Left lung (tissue), 10 donors: ENCODE data around the gene ZNF74. TPM values are rescaled to one million over a fixed set of nuclear protein-coding genes. Genes with fewer than 3 reads are reported as not detected.

Experiments used
- ATAC-seq: fragments of 200-7000 bp; cut with Tn5 transposase; one replicate; pipeline ENCODE4 v1.9.1; 2020; ENCODE audit warnings: moderate library complexity
- DNase-seq, 4 donors: peaks; one replicate each; pipeline ENCODE4 v3.0.0-alpha.2; 2013 to 2020
- H3K27ac ChIP-seq, 2 donors: fragments of 200-600 bp; sonication (generic) in 1 of 2; one replicate each; pipeline versions ENCODE4 v1.5.0 to v1.8.0; 2020 to 2021
- H3K27me3 ChIP-seq, 2 donors: fragments of 200-600 bp; sonication (generic) in 1 of 2; one replicate each; pipeline versions ENCODE4 v1.5.0 to v1.8.0; 2020 to 2021
- H3K36me3 ChIP-seq, 2 donors: fragments of 200-600 bp; sonication (generic) in 1 of 2; one replicate each; pipeline versions ENCODE4 v1.5.0 to v1.8.0; 2020 to 2021
- H3K4me1 ChIP-seq, 2 donors: fragments of 200-600 bp; one replicate each; pipeline ENCODE4 v1.8.0; 2021
- H3K4me3 ChIP-seq, 2 donors: fragments of 200-600 bp; sonication (generic) in 1 of 2; one replicate each; pipeline versions ENCODE4 v1.5.0 to v1.8.0; 2020 to 2021; ENCODE audit warnings: mild to moderate bottlenecking in 1 of 2
- H3K9me3 ChIP-seq, 2 donors: fragments of 200-600 bp; sonication (generic) in 1 of 2; one replicate each; pipeline versions ENCODE4 v1.5.0 to v1.8.0; 2020 to 2021
- CTCF ChIP-seq, 2 donors: fragments of 200-600 bp; sonication (generic) in 1 of 2; IDR thresholded peaks; one replicate each; pipeline versions ENCODE4 v1.5.0 to v1.8.0; 2021; ENCODE audit warnings: antibody characterized with exemption in 2 of 2
- intact Hi-C, 2 donors: fragments of 100-400 bp; cut with DNase I; formaldehyde crosslinking; loops; one replicate each; pipeline versions ENCODE4 v1.11.2 to v1.14.2; 2022
- polyA plus RNA-seq, 6 donors: library from polyadenylated mRNA; unstranded; fragments of 120-200 nt; gene quantifications; one replicate each; pipeline ENCODE4 v1.2.1, GENCODE V29; 2013; ENCODE audit not compliant: insufficient read length in 6 of 6
- total RNA-seq, 2 donors: library from RNA; stranded (reverse); fragmentation: NEBNext Ultra II Directional; extraction: Animal tissue kit (Norgen Biotek cat#: 25700); gene quantifications; one replicate each; pipeline ENCODE4 v1.2.1, GENCODE V29; 2021
- donor health status: DM: no; HTN: yes; CAD: no.
- donor health status: DM: no; HTN: no; CAD: no.

Gene ZNF74
- total and polyA plus RNA-seq, 8 donors: 11.0 to 22.6 (median 19.9) TPM

- peaks cover 22 to 47% of the 10 kb centered on the region in 2 donors for H3K27me3 ChIP-seq
- no peak for DNase-seq
- no peak for ATAC-seq
- H3K27ac ChIP-seq: no peak overlapping the region
- intact Hi-C loops: no loop called here
- no peak overlapping the region for H3K4me3 ChIP-seq
- peaks cover 0 to 27% of the 10 kb centered on the region in 2 donors for H3K36me3 ChIP-seq
- H3K9me3 ChIP-seq: no peaks in the 10 kb centered on the region
- no peak for TF ChIP-seq CTCF (IDR thresholded peaks at IDR 0.05)
- H3K4me1 ChIP-seq: peaks cover 9 to 30% of the 10 kb centered on the region in 2 donors
Observed at GRCh38 chr22:20439556-20439927, 45.6 kb downstream of the ZNF74 start.

- TF ChIP-seq CTCF (IDR thresholded peaks at IDR 0.05): no peak
- DNase-seq: peak in 2 of 4 donors; percentile 24 to 45
- Histone ChIP-seq H3K36me3 (peaks cover 0 to 32% of the 10 kb centered on the region in 2 donors), H3K27me3 (peaks cover 22 to 42% of the 10 kb centered on the region in 2 donors), H3K9me3 (no peaks in the 10 kb centered on the region), H3K4me1 (peaks cover 8 to 30% of the 10 kb centered on the region in 2 donors), H3K27ac (no peak overlapping the region), H3K4me3 (no peak overlapping the region)
- no peak for ATAC-seq
- intact Hi-C loops: no loop called here
Observed at GRCh38 chr22:20439928-20440575, 46.1 kb downstream of the ZNF74 start.

- Histone ChIP-seq H3K4me1 (peaks cover 4 to 27% of the 10 kb centered on the region in 2 donors), H3K27ac (no peak overlapping the region), H3K36me3 (peaks cover 0 to 41% of the 10 kb centered on the region in 2 donors), H3K9me3 (no peaks in the 10 kb centered on the region), H3K4me3 (no peak overlapping the region), H3K27me3 (peaks cover 14 to 33% of the 10 kb centered on the region in 2 donors)
- TF ChIP-seq CTCF (IDR thresholded peaks at IDR 0.05): no peak
- intact Hi-C loops: no loop called here
- DNase-seq (peak in 2 of 4 donors; percentile 22 to 34), ATAC-seq (no peak)
Observed at GRCh38 chr22:20440637-20441591, 47.0 kb downstream of the ZNF74 start.

GRCh38 chr22:20441631-20442484, 47.9 kb downstream of the ZNF74 start:
- intact Hi-C loops: no loop called here
- H3K27me3 ChIP-seq: peaks cover 6 to 24% of the 10 kb centered on the region in 2 donors
- H3K27ac ChIP-seq: no peak overlapping the region
- H3K9me3 ChIP-seq: no peaks in the 10 kb centered on the region
- no peak for TF ChIP-seq CTCF (IDR thresholded peaks at IDR 0.05)
- peak in 1 of 4 donors; percentile 66 for DNase-seq
- no peak for ATAC-seq
- peaks cover 4 to 18% of the 10 kb centered on the region in 2 donors for H3K4me1 ChIP-seq
- H3K4me3 ChIP-seq: no peak overlapping the region
- peaks cover 0 to 49% of the 10 kb centered on the region in 2 donors for H3K36me3 ChIP-seq
